ENCODE data around the gene HRH4. TPM values are rescaled to one million over a fixed set of nuclear protein-coding genes. Genes with fewer than 3 reads are reported as not detected.

The HRH4 gene
- total and polyA plus RNA-seq, 10 of the 15 experiments (the other 5 are each of a cell fraction or from before 2014, with no cell fraction given) = not detected

GRCh38 chr18:24459772-24460171, 665 bp upstream of the HRH4 start:
- Histone ChIP-seq H3K9me3 (replicated peaks; ENCODE audit: control insufficient read depth, insufficient read depth, low read length) (no peaks in the 10 kb centered on the region), H3K9ac (ENCODE audit: control insufficient read depth, insufficient read depth, low read length) (no peak overlapping the region), H3K4me2 (ENCODE audit: control insufficient read depth, insufficient read depth) (no peak overlapping the region), H2AFZ (ENCODE audit: control insufficient read depth, low read depth, low read length) (no peak overlapping the region), H3K4me1 (ENCODE audit: control insufficient read depth, insufficient read depth, low read length) (0 out of 2 replicates have a peak, but pooled peaks cover 4% of the 10 kb centered on the region), H3K79me2 (ENCODE audit: control insufficient read depth, insufficient read depth, low read length) (no peaks in the 10 kb centered on the region), H3K36me3 (ENCODE audit: control insufficient read depth in 2 of 2, insufficient read depth in 2 of 2, low read length in 1 of 2) (no peaks in the 10 kb centered on the region), H3K27ac (ENCODE audit: control insufficient read depth, insufficient read depth) (no peak overlapping the region), H3K4me3 (no peak overlapping the region), H4K20me1 (ENCODE audit: control insufficient read depth, insufficient read depth) (no peaks in the 10 kb centered on the region), H3K27me3 (replicated peaks in 1 of 2; ENCODE audit: control insufficient read depth in 2 of 2, insufficient read depth in 2 of 2, low read length in 1 of 2) (peaks cover 1 to 2% of the 10 kb centered on the region in 2 experiments; a peak in 2 of 4 replicates)
- ChIA-PET POLR2A (no interaction called here), SMC1A (ENCODE audit: uncharacterized antibody, unreplicated experiment) (interaction anchor here (0.9 to 1.4 kb wide), 2 partner anchors 12 to 29 kb away, joined by 3 to 6 read pairs; no protein-coding TSS in a partner anchor), CTCF (interaction anchor here (1.7 kb wide), 1 partner anchor 29 kb away, joined by 8 read pairs; no protein-coding TSS in a partner anchor), RAD21 (ENCODE audit: unreplicated experiment) (no interaction called here)
- in situ Hi-C loops (cut with MboI) = no loop called here
- no TSS peak for BruUV-seq (replicated peaks)
- 27% methylated on average over 4 of the region's 4 CpGs for WGBS (ENCODE audit: insufficient coverage, insufficient replicate concordance, low lambda C conversion rate, missing lambda C conversion rate)
- ATAC-seq (no peak), FAIRE-seq (no peak), DNase-seq (ENCODE audit: low read depth, low spot score) (no peak)
- intact Hi-C loops (cut with micrococcal nuclease; ENCODE audit: unreplicated experiment) = no loop called here
- no peak for TF ChIP-seq ELK1 (IDR thresholded peaks at IDR 0.05; ENCODE audit: low read depth, low read length)
- no peak for TF ChIP-seq CHD1 (IDR thresholded peaks at IDR 0.05; ENCODE audit: low read depth, low read length)
- no peak for TF ChIP-seq ASH2L (IDR thresholded peaks at IDR 0.05; ENCODE audit: borderline replicate concordance, low read depth)
- TF ChIP-seq IKZF2 (IDR thresholded peaks at IDR 0.05) = no peak
- no peak for TF ChIP-seq ATF7 (IDR thresholded peaks at IDR 0.05; ENCODE audit: low read depth)

GRCh38 chr18:24461996-24462395, 1.6 kb downstream of the HRH4 start:
- no peaks in the 10 kb centered on the region for H4K20me1 ChIP-seq (ENCODE audit: control insufficient read depth, insufficient read depth)
- peaks cover 1 to 2% of the 10 kb centered on the region in 2 experiments; a peak in 2 of 4 replicates for H3K27me3 ChIP-seq (replicated peaks in 1 of 2; ENCODE audit: control insufficient read depth in 2 of 2, insufficient read depth in 2 of 2, low read length in 1 of 2)
- H3K4me2 ChIP-seq (ENCODE audit: control insufficient read depth, insufficient read depth) = no peak overlapping the region
- no peak overlapping the region for H3K9ac ChIP-seq (ENCODE audit: control insufficient read depth, insufficient read depth, low read length)
- CTCF ChIA-PET = interaction anchor here (1.0 kb wide), 2 partner anchors 27 to 61 kb away, joined by 3 to 4 read pairs; no protein-coding TSS in a partner anchor
- H3K4me1 ChIP-seq (ENCODE audit: control insufficient read depth, insufficient read depth, low read length) = no peaks in the 10 kb centered on the region
- 45% methylated on average over 8 of the region's 8 CpGs for WGBS (ENCODE audit: insufficient coverage, insufficient replicate concordance, low lambda C conversion rate, missing lambda C conversion rate)
- FAIRE-seq = no peak
- no peak overlapping the region for H2AFZ ChIP-seq (ENCODE audit: control insufficient read depth, low read depth, low read length)
- no peaks in the 10 kb centered on the region for H3K9me3 ChIP-seq (replicated peaks; ENCODE audit: control insufficient read depth, insufficient read depth, low read length)
- H3K4me3 ChIP-seq = no peak overlapping the region
- H3K27ac ChIP-seq (ENCODE audit: control insufficient read depth, insufficient read depth) = no peak overlapping the region
- RAD21 ChIA-PET (ENCODE audit: unreplicated experiment) = no interaction called here
- in situ Hi-C loops (cut with MboI) = no loop called here
- DNase-seq (ENCODE audit: low read depth, low spot score) = no peak
- intact Hi-C loops (cut with micrococcal nuclease; ENCODE audit: unreplicated experiment) = no loop called here
- H3K36me3 ChIP-seq (ENCODE audit: control insufficient read depth in 2 of 2, insufficient read depth in 2 of 2, low read length in 1 of 2) = no peaks in the 10 kb centered on the region
- no peaks in the 10 kb centered on the region for H3K79me2 ChIP-seq (ENCODE audit: control insufficient read depth, insufficient read depth, low read length)
- POLR2A ChIA-PET = no interaction called here
- SMC1A ChIA-PET (ENCODE audit: uncharacterized antibody, unreplicated experiment) = interaction anchor here (1.2 kb wide), 1 partner anchor 27 kb away, joined by 3 read pairs; no protein-coding TSS in a partner anchor
- BruUV-seq (replicated peaks) = no TSS peak
- ATAC-seq = no peak
- TF ChIP-seq JUND (IDR thresholded peaks at IDR 0.05; ENCODE audit: low read depth, low read length) (no peak), ZNF687 (IDR thresholded peaks at IDR 0.05) (no peak), SREBF1 (IDR thresholded peaks at IDR 0.05; ENCODE audit: low read length) (no peak), BHLHE40 (IDR thresholded peaks at IDR 0.05; ENCODE audit: borderline replicate concordance in 1 of 2, low read depth in 2 of 2, low read length in 1 of 2) (no peak), WRNIP1 (IDR thresholded peaks at IDR 0.05; ENCODE audit: borderline replicate concordance, low read depth, low read length) (no peak), PAX8 (IDR thresholded peaks at IDR 0.05) (no peak), ZNF24 (IDR thresholded peaks at IDR 0.05) (no peak), GATAD2B (conservative IDR thresholded peaks at IDR 0.05; ENCODE audit: low read depth) (no peak)

Data from GM12878 (cell line).